ENCODE results near the gene ITPKA. TPM values are rescaled to one million over a fixed set of nuclear protein-coding genes. Genes with fewer than 3 reads are reported as not detected.
A peak's percentile ranks its signal among the peaks of the same experiment; 100 is the strongest.

Gene ITPKA
- total RNA-seq, 1 donor from 2014 or later = not detected

DNA sequence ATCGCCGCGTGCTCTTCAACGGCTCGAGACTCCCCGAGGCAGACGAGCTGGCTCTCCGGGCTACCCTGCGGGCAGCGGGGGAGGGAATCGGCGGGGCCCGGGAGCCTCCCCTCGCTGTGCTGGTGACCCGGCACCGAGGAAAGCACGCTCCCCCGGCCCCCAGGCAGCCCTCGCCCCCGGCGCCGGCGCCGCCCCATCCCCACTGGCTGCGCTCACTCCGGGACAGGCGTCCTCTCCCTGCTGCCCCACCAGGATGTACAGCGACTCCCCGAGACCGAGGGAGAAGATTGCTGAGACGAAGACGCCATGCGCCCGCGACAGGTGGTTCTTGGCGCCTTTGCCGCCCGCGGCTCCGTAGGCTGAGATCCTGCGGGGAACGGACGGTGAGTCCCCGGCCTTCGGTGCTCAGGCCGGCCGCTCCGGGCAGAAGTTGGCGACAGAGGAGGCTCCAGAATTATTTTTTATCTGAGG is 18.3 kb downstream of the ITPKA start:
- Histone ChIP-seq H3K4me2 (peak overlapping the region; percentile 83), H4K20me1 (ENCODE audit: low read depth) (peaks cover 34% of the 10 kb centered on the region), H3K4me1 (peaks cover 23% of the 10 kb centered on the region), H3K27me3 (peaks cover 81% of the 10 kb centered on the region), H2AFZ (replicated peaks) (peak overlapping the region; percentile 68), H3K9ac (no peak overlapping the region), H3F3A (ENCODE audit: low read depth) (peaks cover 24% of the 10 kb centered on the region), H3K4me3 (peak overlapping the region; percentile 42), H3K79me2 (ENCODE audit: low read depth) (no peaks in the 10 kb centered on the region), H3K36me3 (no peaks in the 10 kb centered on the region), H3K27ac (no peak overlapping the region), H3K9me3 (ENCODE audit: low read depth) (no peaks in the 10 kb centered on the region)
- TF ChIP-seq EZH2 (IDR thresholded peaks at IDR 0.05) = peak; percentile 95
- TF ChIP-seq, protein P1, sequence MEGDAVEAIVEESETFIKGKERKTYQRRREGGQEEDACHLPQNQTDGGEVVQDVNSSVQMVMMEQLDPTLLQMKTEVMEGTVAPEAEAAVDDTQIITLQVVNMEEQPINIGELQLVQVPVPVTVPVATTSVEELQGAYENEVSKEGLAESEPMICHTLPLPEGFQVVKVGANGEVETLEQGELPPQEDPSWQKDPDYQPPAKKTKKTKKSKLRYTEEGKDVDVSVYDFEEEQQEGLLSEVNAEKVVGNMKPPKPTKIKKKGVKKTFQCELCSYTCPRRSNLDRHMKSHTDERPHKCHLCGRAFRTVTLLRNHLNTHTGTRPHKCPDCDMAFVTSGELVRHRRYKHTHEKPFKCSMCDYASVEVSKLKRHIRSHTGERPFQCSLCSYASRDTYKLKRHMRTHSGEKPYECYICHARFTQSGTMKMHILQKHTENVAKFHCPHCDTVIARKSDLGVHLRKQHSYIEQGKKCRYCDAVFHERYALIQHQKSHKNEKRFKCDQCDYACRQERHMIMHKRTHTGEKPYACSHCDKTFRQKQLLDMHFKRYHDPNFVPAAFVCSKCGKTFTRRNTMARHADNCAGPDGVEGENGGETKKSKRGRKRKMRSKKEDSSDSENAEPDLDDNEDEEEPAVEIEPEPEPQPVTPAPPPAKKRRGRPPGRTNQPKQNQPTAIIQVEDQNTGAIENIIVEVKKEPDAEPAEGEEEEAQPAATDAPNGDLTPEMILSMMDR (IDR thresholded peaks at IDR 0.05) = no peak
- TF ChIP-seq EZH2phosphoT487 (IDR thresholded peaks at IDR 0.05) = peak; percentile 94
- Mint-ChIP-seq H3K27ac (no peak overlapping the region), H3K27me3 (ENCODE audit: insufficient read depth, low read depth) (peaks cover 65% of the 10 kb centered on the region), H3K9me3 (no peaks in the 10 kb centered on the region), H3K36me3 (peaks cover 8% of the 10 kb centered on the region), H3K4me3 (peak overlapping the region; percentile 68), H3K4me1 (peaks cover 14% of the 10 kb centered on the region)
- DNase-seq (ENCODE audit: low spot score) = peak; percentile 56

DNA sequence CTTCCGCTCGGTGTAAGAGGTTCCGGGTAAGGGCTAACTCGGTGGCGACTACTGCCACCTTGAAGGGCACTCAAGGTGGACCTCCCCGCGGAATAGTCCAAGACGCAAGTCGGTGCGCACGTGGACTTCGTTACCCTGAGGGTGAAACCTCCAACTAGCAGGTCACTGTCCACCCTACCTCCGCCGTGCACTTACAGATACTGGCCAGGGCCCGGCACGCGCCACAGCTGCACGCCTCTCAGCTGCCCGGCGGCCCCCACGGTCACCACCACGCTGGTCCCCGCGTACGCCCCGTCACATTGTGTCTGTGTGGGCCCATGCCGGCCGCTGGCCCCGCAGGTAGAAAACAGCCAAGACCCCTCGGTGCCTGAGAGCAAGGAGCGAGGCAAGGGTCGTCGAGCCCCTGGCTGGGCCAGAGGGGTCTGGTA is 18.9 kb downstream of the ITPKA start:
- Histone ChIP-seq H3K79me2 (ENCODE audit: low read depth) (no peaks in the 10 kb centered on the region), H3K27ac (no peak overlapping the region), H3K9me3 (ENCODE audit: low read depth) (no peaks in the 10 kb centered on the region), H3F3A (ENCODE audit: low read depth) (peaks cover 24% of the 10 kb centered on the region), H3K27me3 (peaks cover 75% of the 10 kb centered on the region), H3K4me3 (peak overlapping the region; percentile 42), H4K20me1 (ENCODE audit: low read depth) (peaks cover 34% of the 10 kb centered on the region), H3K4me1 (peaks cover 23% of the 10 kb centered on the region), H3K36me3 (no peaks in the 10 kb centered on the region), H3K9ac (no peak overlapping the region), H3K4me2 (peak overlapping the region; percentile 83), H2AFZ (replicated peaks) (no peak overlapping the region)
- Mint-ChIP-seq H3K9me3 (no peaks in the 10 kb centered on the region), H3K4me3 (peak overlapping the region; percentile 77), H3K27me3 (ENCODE audit: insufficient read depth, low read depth) (peaks cover 60% of the 10 kb centered on the region), H3K36me3 (peaks cover 10% of the 10 kb centered on the region), H3K4me1 (peaks cover 14% of the 10 kb centered on the region), H3K27ac (no peak overlapping the region)
- TF ChIP-seq EZH2 (IDR thresholded peaks at IDR 0.05) (no peak), EZH2phosphoT487 (IDR thresholded peaks at IDR 0.05) (peak; percentile 88)
- DNase-seq (ENCODE audit: low spot score) = peak; percentile 28

DNA sequence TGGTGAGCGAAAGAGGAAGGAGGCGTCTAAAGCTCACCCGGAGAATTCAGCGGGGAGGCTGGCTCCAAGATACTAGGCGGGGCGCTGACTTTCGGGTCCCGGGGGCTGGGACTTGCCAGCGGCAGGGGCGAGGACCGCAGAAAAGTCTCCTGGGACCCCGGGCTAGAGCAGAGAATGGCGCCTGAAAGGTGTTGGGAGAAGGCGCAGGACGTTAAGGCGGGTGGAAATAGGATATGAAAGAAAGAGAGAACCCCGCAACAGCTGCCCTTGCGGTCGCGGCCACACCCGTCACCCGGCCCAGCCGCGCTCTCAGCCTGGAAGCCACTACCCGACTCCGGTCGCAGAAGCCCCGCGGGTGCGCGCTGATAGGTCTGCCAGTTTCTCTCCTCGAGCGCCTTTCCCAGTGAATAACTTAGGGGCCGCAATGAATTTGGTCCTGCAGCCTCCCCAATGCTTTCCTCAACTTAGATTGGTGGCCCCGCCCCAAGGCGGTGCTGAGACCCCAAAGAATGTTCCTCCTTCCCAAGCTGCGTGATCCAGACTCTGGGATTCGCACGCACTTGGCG is 19.3 kb downstream of the ITPKA start:
- peak; percentile 47 for TF ChIP-seq EZH2phosphoT487 (IDR thresholded peaks at IDR 0.05)
- peak; percentile 95 for TF ChIP-seq EZH2 (IDR thresholded peaks at IDR 0.05)
- TF ChIP-seq, protein P1 (IDR thresholded peaks at IDR 0.05) = no peak
- DNase-seq (ENCODE audit: low spot score) = peak; percentile 65

More for the DNA sequence above, 19.3 kb downstream of the ITPKA start:
- peaks cover 23% of the 10 kb centered on the region for H3K4me1 ChIP-seq
- H3K4me2 ChIP-seq = peak overlapping the region; percentile 83
- H3F3A ChIP-seq (ENCODE audit: low read depth) = peaks cover 24% of the 10 kb centered on the region
- H3K36me3 Mint-ChIP-seq = peaks cover 13% of the 10 kb centered on the region
- H3K79me2 ChIP-seq (ENCODE audit: low read depth) = no peaks in the 10 kb centered on the region
- no peak overlapping the region for H3K27ac ChIP-seq
- peak overlapping the region; percentile 42 for H3K4me3 ChIP-seq
- peaks cover 70% of the 10 kb centered on the region for H3K27me3 ChIP-seq
- H3K9me3 ChIP-seq (ENCODE audit: low read depth) = no peaks in the 10 kb centered on the region
- peaks cover 14% of the 10 kb centered on the region for H3K4me1 Mint-ChIP-seq
- H3K9me3 Mint-ChIP-seq = no peaks in the 10 kb centered on the region
- no peak overlapping the region for H3K9ac ChIP-seq
- peaks cover 56% of the 10 kb centered on the region for H3K27me3 Mint-ChIP-seq (ENCODE audit: insufficient read depth, low read depth)
- H3K36me3 ChIP-seq = no peaks in the 10 kb centered on the region
- H3K4me3 Mint-ChIP-seq = peak overlapping the region; percentile 77
- H3K27ac Mint-ChIP-seq = no peak overlapping the region
- H4K20me1 ChIP-seq (ENCODE audit: low read depth) = peaks cover 34% of the 10 kb centered on the region
- H2AFZ ChIP-seq (replicated peaks) = peak overlapping the region; percentile 12

Data from neural progenitor cell (in vitro differentiated cells).